K562 (cell line): ENCODE data around the gene IL11.

ENCODE experiments used
- AFF4 ChIP-seq: sonication (generic); formaldehyde crosslinking; IDR thresholded peaks from 2 replicates; pipeline ENCODE4 v1.8.0; 2023; ENCODE audit warnings: mild to moderate bottlenecking, missing genetic modification reagents
- FOXA3 ChIP-seq, 2 experiments: fragments of 450-650 bp in 1 of 2; sonication (generic) in 1 of 2; formaldehyde crosslinking; IDR thresholded peaks in 1 of 2; conservative IDR thresholded peaks in 1 of 2; 2 replicates each; pipeline versions ENCODE4 v1.4.0 to v1.8.0; 2020 to 2022; ENCODE audit warnings: mild to moderate bottlenecking in 2 of 2, missing genetic modification reagents in 1 of 2
- ZNF592 ChIP-seq: fragments of 450-650 bp; IDR thresholded peaks from 2 replicates; pipeline ENCODE4 v1.6.1; 2017; ENCODE audit warnings: antibody characterized with exemption, mild to moderate bottlenecking

- no peak for TF ChIP-seq FOXA3 (CRISPR knock-in tag; conservative IDR thresholded peaks at IDR 0.05 in 1 of 2, IDR thresholded peaks at IDR 0.05 in 1 of 2)
- no peak for TF ChIP-seq AFF4 (CRISPR knock-in tag)
- no peak for TF ChIP-seq ZNF592
Observed at GRCh38 chr19:55345101-55345817, 25.0 kb downstream of the IL11 start.
